ENCODE measurements around the gene NAALADL2.

NAALADL2 gene

GRCh38 chr3:175257123-175257522, 398.0 kb downstream of the NAALADL2 start:
- Histone ChIP-seq H3F3A (ENCODE audit: insufficient read depth, low read length) (no peaks in the 10 kb centered on the region), H3K4me1 (ENCODE audit: insufficient read depth, low read length, severe bottlenecking) (no peaks in the 10 kb centered on the region), H3K79me2 (ENCODE audit: insufficient read depth, low read length) (no peaks in the 10 kb centered on the region), H3K27ac (ENCODE audit: low read depth, low read length, poor library complexity, severe bottlenecking) (no peak overlapping the region), H3K9me3 (ENCODE audit: low read length) (no peaks in the 10 kb centered on the region), H3K9me2 (ENCODE audit: low read depth, low read length) (no peaks in the 10 kb centered on the region), H3K36me3 (ENCODE audit: insufficient read depth, low read length) (peaks cover 3% of the 10 kb centered on the region; the same call in 1 of the 2 replicates), H3K4me2 (ENCODE audit: low read length) (no peak overlapping the region), H4K20me1 (ENCODE audit: insufficient read depth, low read length) (no peaks in the 10 kb centered on the region), H3K9ac (ENCODE audit: low read length) (no peak overlapping the region), H2AFZ (ENCODE audit: low read length) (no peak overlapping the region), H3K27me3 (ENCODE audit: insufficient read depth, low read length) (no peaks in the 10 kb centered on the region), H3K4me3 (ENCODE audit: low read depth, low read length, poor library complexity, severe bottlenecking) (no peak overlapping the region)
- TF ChIP-seq EZH2 (IDR thresholded peaks at IDR 0.05; ENCODE audit: borderline replicate concordance, low read length) (no peak), CTCF (IDR thresholded peaks at IDR 0.05; ENCODE audit: low read length) (no peak)

- Histone ChIP-seq H3K4me3 (ENCODE audit: low read depth, low read length, poor library complexity, severe bottlenecking) (no peak overlapping the region), H3K27me3 (ENCODE audit: insufficient read depth, low read length) (no peaks in the 10 kb centered on the region), H3K9me3 (ENCODE audit: low read length) (no peaks in the 10 kb centered on the region), H3F3A (ENCODE audit: insufficient read depth, low read length) (no peaks in the 10 kb centered on the region), H2AFZ (ENCODE audit: low read length) (no peak overlapping the region), H4K20me1 (ENCODE audit: insufficient read depth, low read length) (no peaks in the 10 kb centered on the region), H3K4me1 (ENCODE audit: insufficient read depth, low read length, severe bottlenecking) (no peaks in the 10 kb centered on the region), H3K27ac (ENCODE audit: low read depth, low read length, poor library complexity, severe bottlenecking) (no peak overlapping the region), H3K9ac (ENCODE audit: low read length) (no peak overlapping the region), H3K4me2 (ENCODE audit: low read length) (no peak overlapping the region), H3K36me3 (ENCODE audit: insufficient read depth, low read length) (peaks cover 5% of the 10 kb centered on the region; the same call in 1 of the 2 replicates), H3K79me2 (ENCODE audit: insufficient read depth, low read length) (no peaks in the 10 kb centered on the region), H3K9me2 (ENCODE audit: low read depth, low read length) (no peaks in the 10 kb centered on the region)
- TF ChIP-seq EZH2 (IDR thresholded peaks at IDR 0.05; ENCODE audit: borderline replicate concordance, low read length), result no peak
- no peak for TF ChIP-seq CTCF (IDR thresholded peaks at IDR 0.05; ENCODE audit: low read length)
These were observed 399.6 kb downstream of the NAALADL2 start for GRCh38 chr3:175258763-175259162.

- peaks cover 5% of the 10 kb centered on the region; the same call in 1 of the 2 replicates for H3K36me3 ChIP-seq (ENCODE audit: insufficient read depth, low read length)
- H3K4me1 ChIP-seq (ENCODE audit: insufficient read depth, low read length, severe bottlenecking), result no peaks in the 10 kb centered on the region
- no peak overlapping the region for H3K27ac ChIP-seq (ENCODE audit: low read depth, low read length, poor library complexity, severe bottlenecking)
- TF ChIP-seq EZH2 (IDR thresholded peaks at IDR 0.05; ENCODE audit: borderline replicate concordance, low read length) (no peak), CTCF (IDR thresholded peaks at IDR 0.05; ENCODE audit: low read length) (no peak)
- H3K4me3 ChIP-seq (ENCODE audit: low read depth, low read length, poor library complexity, severe bottlenecking), result no peak overlapping the region
- H3K9me2 ChIP-seq (ENCODE audit: low read depth, low read length), result no peaks in the 10 kb centered on the region
- H3K9ac ChIP-seq (ENCODE audit: low read length), result no peak overlapping the region
- H3K27me3 ChIP-seq (ENCODE audit: insufficient read depth, low read length), result no peaks in the 10 kb centered on the region
- H3K9me3 ChIP-seq (ENCODE audit: low read length), result no peaks in the 10 kb centered on the region
- H2AFZ ChIP-seq (ENCODE audit: low read length), result no peak overlapping the region
- H3K79me2 ChIP-seq (ENCODE audit: insufficient read depth, low read length), result 0 out of 2 replicates have a peak, but pooled peaks cover 5% of the 10 kb centered on the region
- no peaks in the 10 kb centered on the region for H3F3A ChIP-seq (ENCODE audit: insufficient read depth, low read length)
- no peak overlapping the region for H3K4me2 ChIP-seq (ENCODE audit: low read length)
- no peaks in the 10 kb centered on the region for H4K20me1 ChIP-seq (ENCODE audit: insufficient read depth, low read length)
These were observed 401.1 kb downstream of the NAALADL2 start for GRCh38 chr3:175260145-175260794.

Data from OCI-LY1 (cell line).